Mesothelial cell of epicardium (in vitro differentiated cells): ENCODE measurements around the gene NOX3. TPM values are rescaled to one million over a fixed set of nuclear protein-coding genes. Genes with fewer than 3 reads are reported as not detected.
"Not testable (repeated sequence)": the region's sequence is repeated elsewhere in the genome, so short reads cannot be mapped to it uniquely, and the experiment has no call there.

ENCODE experiments used
- DNase-seq, 2 experiments: peaks; one replicate each; pipeline ENCODE4 v3.0.0; 2021; ENCODE audit warnings: low spot score in 2 of 2; ENCODE audit not compliant: unreplicated experiment in 2 of 2
- H3K27ac Mint-ChIP-seq: 2 replicates; pipeline ENCODE4 v1.8.0; 2021; ENCODE audit warnings: mixed read lengths
- H3K27me3 Mint-ChIP-seq: 2 replicates; pipeline ENCODE4 v1.8.0; 2021; ENCODE audit warnings: low read depth, mixed read lengths
- H3K36me3 Mint-ChIP-seq: 2 replicates; pipeline ENCODE4 v1.8.0; 2021; ENCODE audit warnings: mixed read lengths
- H3K4me1 Mint-ChIP-seq: 2 replicates; pipeline ENCODE4 v1.8.0; 2021; ENCODE audit warnings: mixed read lengths
- H3K4me3 Mint-ChIP-seq: 2 replicates; pipeline ENCODE4 v1.8.0; 2021; ENCODE audit warnings: mild to moderate bottlenecking, moderate library complexity, mixed read lengths
- H3K9me3 Mint-ChIP-seq: 2 replicates; pipeline ENCODE4 v1.8.0; 2021; ENCODE audit warnings: mixed read lengths
- CTCF ChIP-seq: fragments of 200-600 bp; sonication (generic); IDR thresholded peaks from one replicate; pipeline ENCODE4 v1.5.0; 2021; ENCODE audit warnings: antibody characterized with exemption; ENCODE audit not compliant: unreplicated experiment
- total RNA-seq: library from RNA; stranded (reverse); gene quantifications from 3 replicates; pipeline ENCODE4 v1.2.1, GENCODE V29; 2021

The NOX3 gene
- total RNA-seq, 1 donor from 2014 or later, result not detected

GRCh38 chr6:155454471-155454870 is 1.2 kb downstream of the NOX3 start:
- TF ChIP-seq CTCF, result no peak
- no peak for DNase-seq
- H3K27me3 Mint-ChIP-seq, result peaks cover 8% of the 10 kb centered on the region
- no peak overlapping the region for H3K27ac Mint-ChIP-seq
- peaks cover 1% of the 10 kb centered on the region for H3K4me1 Mint-ChIP-seq
- H3K4me3 Mint-ChIP-seq, result no peak overlapping the region
- H3K36me3 Mint-ChIP-seq, result no peaks in the 10 kb centered on the region
- H3K9me3 Mint-ChIP-seq, result no peaks in the 10 kb centered on the region

DNA sequence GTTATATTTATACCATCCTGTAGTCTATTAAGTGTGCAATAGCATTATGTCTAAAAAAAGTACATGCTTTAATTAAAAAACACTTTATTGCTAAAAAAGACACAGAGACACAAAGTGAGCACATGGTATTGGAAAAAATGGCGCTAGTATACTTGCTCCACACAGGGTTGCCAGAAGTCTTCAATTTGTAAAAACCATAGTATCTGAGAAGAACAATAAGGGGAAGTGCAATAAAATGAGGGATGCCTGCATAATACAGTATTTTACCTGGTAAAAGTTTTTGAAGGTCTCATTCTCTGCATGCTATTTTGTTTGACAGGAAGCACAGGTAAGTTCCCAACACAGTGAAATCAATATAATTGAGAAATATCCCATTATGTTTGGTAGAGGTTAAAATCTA is 1.6 kb downstream of the NOX3 start:
- Mint-ChIP-seq H3K36me3 (no peaks in the 10 kb centered on the region), H3K4me1 (peaks cover 6% of the 10 kb centered on the region), H3K4me3 (no peak overlapping the region), H3K9me3 (no peaks in the 10 kb centered on the region), H3K27ac (no peak overlapping the region), H3K27me3 (peaks cover 8% of the 10 kb centered on the region)
- TF ChIP-seq CTCF, result no peak
- DNase-seq, result no peak

DNA sequence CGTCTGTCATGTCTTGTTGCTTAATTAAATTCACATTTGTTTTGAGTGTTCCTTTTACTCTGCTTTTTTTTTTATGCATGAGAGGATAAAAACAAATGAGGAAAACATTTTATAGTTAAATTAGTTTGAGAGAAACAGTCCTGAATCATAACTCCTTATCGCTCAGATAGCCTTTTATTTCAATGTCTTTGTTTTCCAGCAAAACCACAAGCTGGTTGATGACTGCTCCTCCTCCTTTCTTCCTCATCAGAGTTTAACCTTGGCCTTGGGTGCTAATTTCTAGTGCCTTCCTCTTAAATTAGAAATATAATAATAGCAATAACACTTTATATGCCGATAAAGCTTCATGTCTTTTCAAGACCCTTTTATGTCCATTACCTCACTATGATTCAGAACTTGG is 3.1 kb downstream of the NOX3 start:
- no peak for DNase-seq
- peaks cover 12% of the 10 kb centered on the region for H3K4me1 Mint-ChIP-seq
- no peak overlapping the region for H3K4me3 Mint-ChIP-seq
- H3K36me3 Mint-ChIP-seq, result no peaks in the 10 kb centered on the region
- peaks cover 1% of the 10 kb centered on the region for H3K27me3 Mint-ChIP-seq
- H3K27ac Mint-ChIP-seq, result no peak overlapping the region
- no peaks in the 10 kb centered on the region for H3K9me3 Mint-ChIP-seq
- no peak for TF ChIP-seq CTCF

- H3K27me3 Mint-ChIP-seq, H3K4me3 Mint-ChIP-seq, DNase-seq, H3K9me3 Mint-ChIP-seq, H3K27ac Mint-ChIP-seq, H3K36me3 Mint-ChIP-seq: not testable (repeated sequence)
- peaks cover 12% of the 10 kb centered on the region for H3K4me1 Mint-ChIP-seq
Measured at GRCh38 chr6:155451530-155451929, 4.1 kb downstream of the NOX3 start.

- TF ChIP-seq CTCF, result no peak
- Mint-ChIP-seq H3K4me3 (no peak overlapping the region), H3K36me3 (no peaks in the 10 kb centered on the region), H3K4me1 (peaks cover 12% of the 10 kb centered on the region), H3K27me3 (no peaks in the 10 kb centered on the region), H3K27ac (no peak overlapping the region), H3K9me3 (no peaks in the 10 kb centered on the region)
- no peak for DNase-seq
Measured at GRCh38 chr6:155450240-155450581, 5.4 kb downstream of the NOX3 start.

GRCh38 chr6:155449450-155450239 is 6.0 kb downstream of the NOX3 start:
- H3K36me3 Mint-ChIP-seq, result no peaks in the 10 kb centered on the region
- no peak for DNase-seq
- no peaks in the 10 kb centered on the region for H3K9me3 Mint-ChIP-seq
- no peak for TF ChIP-seq CTCF
- H3K27ac Mint-ChIP-seq, result no peak overlapping the region
- no peak overlapping the region for H3K4me3 Mint-ChIP-seq
- no peaks in the 10 kb centered on the region for H3K27me3 Mint-ChIP-seq
- peaks cover 12% of the 10 kb centered on the region for H3K4me1 Mint-ChIP-seq
